Keratinocyte (primary cell): ENCODE measurements around the gene FLNB. TPM values are rescaled to one million over a fixed set of nuclear protein-coding genes. Genes with fewer than 3 reads are reported as not detected.
A peak's percentile ranks its signal among the peaks of the same experiment; 100 is the strongest.

ENCODE experiments used
- DNase-seq: peaks from one replicate; pipeline ENCODE4 v3.0.0-alpha.2; 2011; ENCODE audit warnings: low read depth, missing footprints, low spot score
- FAIRE-seq: peaks from 2 replicates; lab custom pipeline; 2011; peaks lifted over from hg19 to GRCh38; lab: Jason Lieb, UNC
- H2AFZ ChIP-seq: 2 replicates; pipeline ENCODE4 v1.6.0; 2012; ENCODE audit warnings: low read length, control low read depth, inconsistent platforms; ENCODE audit not compliant: control insufficient read depth
- H3K27ac ChIP-seq: 2 replicates; pipeline ENCODE4 v1.5.1; 2011; ENCODE audit warnings: low read length; ENCODE audit not compliant: control insufficient read depth, insufficient read depth
- H3K27me3 ChIP-seq: 3 replicates; pipeline ENCODE4 v1.6.0; 2011; ENCODE audit warnings: low read length; ENCODE audit not compliant: control insufficient read depth, insufficient read depth; ENCODE audit errors: extremely low read depth
- H3K36me3 ChIP-seq, 2 experiments: 2 replicates in 1 of 2; 3 replicates in 1 of 2; pipeline ENCODE4 v1.5.1; 2011; ENCODE audit warnings: low read length in 2 of 2, mild to moderate bottlenecking in 1 of 2; ENCODE audit not compliant: control insufficient read depth in 2 of 2, insufficient read depth in 2 of 2; ENCODE audit errors: extremely low read depth in 1 of 2
- H3K4me1 ChIP-seq: 3 replicates; pipeline ENCODE4 v1.5.1; 2011; ENCODE audit warnings: low read length; ENCODE audit not compliant: control insufficient read depth, insufficient read depth; ENCODE audit errors: extremely low read depth
- H3K4me2 ChIP-seq: 3 replicates; pipeline ENCODE4 v1.6.0; 2011; ENCODE audit warnings: low read depth, low read length; ENCODE audit not compliant: control insufficient read depth, insufficient read depth; ENCODE audit errors: extremely low read depth
- H3K4me3 ChIP-seq, 3 experiments: fragments of 200-600 bp in 1 of 3; sonication (generic) in 1 of 3; 2 replicates in 2 of 3; 3 replicates in 1 of 3; pipeline ENCODE4 v1.5.1; 2011 to 2016; ENCODE audit warnings: low read length in 3 of 3, mild to moderate bottlenecking in 3 of 3, control low read depth in 2 of 3, inconsistent platforms in 1 of 3, low read depth in 1 of 3, mixed read lengths in 1 of 3, mixed run types in 1 of 3, moderate library complexity in 1 of 3; ENCODE audit not compliant: control insufficient read depth in 2 of 3, insufficient read depth in 2 of 3; ENCODE audit errors: extremely low read depth in 1 of 3
- H3K79me2 ChIP-seq: 2 replicates; pipeline ENCODE4 v1.6.0; 2012; ENCODE audit warnings: low read length; ENCODE audit not compliant: control insufficient read depth, insufficient read depth
- H3K9ac ChIP-seq: 3 replicates; pipeline ENCODE4 v1.6.0; 2011; ENCODE audit warnings: low read length; ENCODE audit not compliant: control insufficient read depth, insufficient read depth; ENCODE audit errors: extremely low read depth
- H3K9me1 ChIP-seq: 3 replicates; pipeline ENCODE4 v1.6.0; 2011; ENCODE audit warnings: low read length; ENCODE audit not compliant: control insufficient read depth, insufficient read depth; ENCODE audit errors: extremely low read depth
- H3K9me3 ChIP-seq: 2 replicates; pipeline ENCODE4 v1.5.1; 2012; ENCODE audit warnings: low read depth, low read length; ENCODE audit not compliant: control insufficient read depth
- H4K20me1 ChIP-seq: 3 replicates; pipeline ENCODE4 v1.6.0; 2011; ENCODE audit warnings: low read length; ENCODE audit not compliant: control insufficient read depth, insufficient read depth; ENCODE audit errors: extremely low read depth
- CTCF ChIP-seq, 3 experiments: IDR thresholded peaks in 1 of 3; conservative IDR thresholded peaks in 1 of 3; optimal IDR thresholded peaks in 1 of 3; 2 replicates in 2 of 3; 3 replicates in 1 of 3; pipeline versions ENCODE3 to v1.5.1; 2011; ENCODE audit warnings: low read length in 3 of 3, mild to moderate bottlenecking in 3 of 3, moderate library complexity in 2 of 3, control low read depth in 1 of 3, inconsistent platforms in 1 of 3; ENCODE audit not compliant: insufficient read depth in 2 of 3; ENCODE audit errors: extremely low read depth in 1 of 3
- EZH2 ChIP-seq: IDR thresholded peaks from one replicate; pipeline ENCODE4 v1.6.1; 2012; ENCODE audit warnings: inconsistent platforms, mild to moderate bottlenecking, low read length, moderate library complexity
- dilution Hi-C: fragments of 300-500 bp; cut with MboI; formaldehyde crosslinking; loops from one replicate; pipeline ENCODE4 v1.7.0; 2020; ENCODE audit warnings: low sequenced_read_pairs; ENCODE audit not compliant: extremely low pct_ligation_motif_present
- polyA plus RNA-seq, 5 experiments: library from polyadenylated mRNA; depleted of rRNA in 3 of 5; stranded (reverse) in 3 of 5; stranded (forward) in 1 of 5; unstranded in 1 of 5; fragments of >200 nt; gene quantifications; 1 replicate in 1 of 5; 2 replicates in 3 of 5; 3 replicates in 1 of 5; pipeline versions ENCODE4 v1.2.1 to v1.2.3, GENCODE V29; 2011 to 2012; ENCODE audit warnings: missing spikeins in 2 of 5, low read depth in 1 of 5, low replicate concordance in 1 of 5

FLNB gene
- polyA plus RNA-seq, 1 donor (not counting 4 experiments of a cell fraction or from before 2014, with no cell fraction given): 289 TPM

GRCh38 chr3:57983734-57984518, 24.3 kb upstream of the FLNB start:
- dilution Hi-C loops: no loop called here
- no peaks in the 10 kb centered on the region for H4K20me1 ChIP-seq

DNA sequence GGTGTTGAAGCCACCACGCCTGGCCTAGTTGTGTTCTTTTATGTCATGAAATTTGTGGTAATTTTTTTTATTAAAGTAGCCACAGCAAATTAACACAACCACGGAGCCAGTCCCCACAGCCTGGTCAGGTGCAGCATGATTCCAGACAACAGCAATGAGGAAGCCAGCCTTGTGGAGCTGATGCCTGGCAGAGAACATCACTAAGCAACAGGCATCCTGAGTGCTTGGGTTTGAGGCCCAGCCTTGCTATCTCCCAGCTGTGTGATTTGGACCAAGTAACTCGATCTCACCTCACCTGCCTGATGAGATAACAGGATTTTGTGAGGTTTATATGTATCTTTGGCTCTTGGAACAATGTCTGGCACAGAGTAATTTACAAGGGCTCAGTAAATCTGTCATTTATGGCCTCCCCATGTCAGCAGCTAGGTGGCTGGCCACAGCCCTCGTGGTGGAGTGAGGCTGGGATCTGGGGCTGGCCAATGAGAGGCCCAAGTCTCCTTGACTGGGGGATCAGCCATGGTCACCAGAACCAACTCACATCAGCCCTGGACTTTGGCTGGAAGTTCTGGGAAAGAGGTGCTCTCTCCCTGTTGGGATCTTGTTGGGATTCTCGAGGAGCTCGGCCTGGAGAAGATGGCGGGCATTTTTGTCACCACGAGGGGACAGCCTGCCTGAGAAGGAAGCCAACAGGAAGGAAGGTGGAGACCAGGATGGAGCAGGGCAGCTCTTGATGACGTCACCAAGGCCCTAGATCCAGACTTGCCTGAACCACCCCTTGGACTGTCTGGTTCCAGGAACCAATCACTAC, 22.8 kb upstream of the FLNB start:
- Histone ChIP-seq H3K79me2 (no peaks in the 10 kb centered on the region), H3K4me1 (peaks cover 55% of the 10 kb centered on the region), H3K27me3 (no peaks in the 10 kb centered on the region), H3K9me3 (no peaks in the 10 kb centered on the region), H3K9me1 (no peaks in the 10 kb centered on the region), H2AFZ (no peak overlapping the region), H3K36me3 (no peaks in the 10 kb centered on the region), H4K20me1 (no peaks in the 10 kb centered on the region), H3K9ac (no peak overlapping the region), H3K4me3 (no peak overlapping the region), H3K4me2 (no peak overlapping the region), H3K27ac (no peak overlapping the region)
- TF ChIP-seq CTCF (optimal IDR thresholded peaks at IDR 0.05 in 1 of 3, IDR thresholded peaks at IDR 0.05 in 1 of 3, conservative IDR thresholded peaks at IDR 0.05 in 1 of 3; ENCODE audit: extremely low read depth in 1 of 3, insufficient read depth in 2 of 3, low read length in 3 of 3): no peak
- TF ChIP-seq EZH2: no peak
- no peak for DNase-seq
- FAIRE-seq: no peak
- dilution Hi-C loops: no loop called here

More at GRCh38 chr3:57983734-57984518, 24.3 kb upstream of the FLNB start:
- H3K27me3 ChIP-seq: no peaks in the 10 kb centered on the region
- peak overlapping the region; percentile 47 for H3K27ac ChIP-seq
- H2AFZ ChIP-seq: no peak overlapping the region
- no peaks in the 10 kb centered on the region for H3K9me1 ChIP-seq
- H3K4me1 ChIP-seq: peaks cover 47% of the 10 kb centered on the region
- no peaks in the 10 kb centered on the region for H3K79me2 ChIP-seq
- peak overlapping the region; percentile 20 for H3K9ac ChIP-seq
- H3K9me3 ChIP-seq: no peaks in the 10 kb centered on the region
- TF ChIP-seq CTCF (optimal IDR thresholded peaks at IDR 0.05 in 1 of 3, IDR thresholded peaks at IDR 0.05 in 1 of 3, conservative IDR thresholded peaks at IDR 0.05 in 1 of 3; ENCODE audit: extremely low read depth in 1 of 3, insufficient read depth in 2 of 3, low read length in 3 of 3) (no peak), EZH2 (no peak)
- FAIRE-seq (peak; percentile 99), DNase-seq (no peak)
- H3K4me3 ChIP-seq: no peak overlapping the region
- H3K36me3 ChIP-seq: no peaks in the 10 kb centered on the region
- peak overlapping the region; percentile 78 for H3K4me2 ChIP-seq
